HCT116 (cell line): Measurements from ENCODE around the gene POLG. TPM values are rescaled to one million over a fixed set of nuclear protein-coding genes. Genes with fewer than 3 reads are reported as not detected.

Experiments
- ATAC-seq: fragments of 200-7000 bp; cut with Tn5 transposase; 2 replicates; pipeline ENCODE4 v1.9.1; 2020; ENCODE audit warnings: mild to moderate bottlenecking, moderate library complexity
- BruUV-seq: library from RNA; stranded (reverse); fragments of 400-500 nt; replicated peaks from 2 replicates; lab custom pipeline; 2021; lab: Mats Ljungman, UMichigan
- CTCF ChIA-PET: fragments of 300-600 bp; sonication (Branson Sonifier 250); formaldehyde crosslinking; loops from one replicate; lab custom pipeline; 2021; ENCODE audit warnings: antibody characterized with exemption; lab: Charles Lee
- POLR2A ChIA-PET: fragments of 300-600, 350-600 bp; sonication (Branson Sonifier 250); formaldehyde crosslinking; loops from one replicate; lab custom pipeline; 2021; ENCODE audit warnings: antibody characterized with exemption; lab: Charles Lee
- RAD21 ChIA-PET, 2 experiments: fragments of 300-600 bp; sonication (Branson Sonifier 250); formaldehyde crosslinking; loops; one replicate each; lab custom pipeline; 2023; ENCODE audit warnings: low total read pairs in 2 of 2; ENCODE audit not compliant: uncharacterized antibody in 2 of 2, unreplicated experiment in 2 of 2, low non-redundant PET in 1 of 2; lab: Charles Lee
- DNase-seq: peaks from one replicate; pipeline ENCODE4 v3.0.0-alpha.2; 2010; ENCODE audit warnings: low read depth, low spot score
- H2AFZ ChIP-seq: fragments of 200-600 bp; shearing (Covaris generic), sonication (generic); 2 replicates; pipeline ENCODE4 v1.6.1; 2017; ENCODE audit warnings: low read depth, mixed run types, mixed read lengths, antibody characterized with exemption, low read length; ENCODE audit not compliant: poor library complexity, severe bottlenecking
- H3K27ac ChIP-seq: 2 replicates; pipeline ENCODE4 v1.5.1; 2012; ENCODE audit warnings: low read depth, low read length
- H3K27me3 ChIP-seq: fragments of 200-600 bp; sonication (generic); 2 replicates; pipeline ENCODE4 v1.6.1; 2016; ENCODE audit warnings: mixed run types, low read length, mixed read lengths; ENCODE audit not compliant: insufficient read depth
- H3K36me3 ChIP-seq, 2 experiments: fragments of 200-500 bp in 1 of 2; fragments of 200-600 bp in 1 of 2; sonication (Bioruptor generic) in 1 of 2; sonication (generic) in 1 of 2; 2 replicates each; pipeline versions ENCODE4 v1.5.1 to v1.6.1; 2014 to 2016; ENCODE audit warnings: low read length in 2 of 2, inconsistent platforms in 1 of 2, mixed read lengths in 1 of 2, mixed run types in 1 of 2; ENCODE audit not compliant: insufficient read depth in 2 of 2, control insufficient read depth in 1 of 2
- H3K4me1 ChIP-seq, 2 experiments: fragments of 200-600 bp in 1 of 2; sonication (generic) in 1 of 2; 2 replicates each; pipeline versions ENCODE4 v1.5.1 to v1.6.1; 2012 to 2017; ENCODE audit warnings: low read length in 2 of 2, inconsistent platforms in 1 of 2, mild to moderate bottlenecking in 1 of 2, mixed read lengths in 1 of 2, mixed run types in 1 of 2, moderate library complexity in 1 of 2; ENCODE audit not compliant: insufficient read depth in 2 of 2, control insufficient read depth in 1 of 2
- H3K4me2 ChIP-seq: fragments of 200-600 bp; sonication (generic); 2 replicates; pipeline ENCODE4 v1.6.1; 2017; ENCODE audit warnings: mixed run types, low read length, mixed read lengths
- H3K4me3 ChIP-seq, 2 experiments: fragments of 200-600 bp in 1 of 2; sonication (generic) in 1 of 2; replicated peaks in 1 of 2; 2 replicates each; pipeline ENCODE4 v1.5.1; 2011 to 2016; ENCODE audit warnings: low read length in 2 of 2, control low read depth in 1 of 2, low read depth in 1 of 2, mild to moderate bottlenecking in 1 of 2, mixed read lengths in 1 of 2, mixed run types in 1 of 2
- H3K79me2 ChIP-seq: fragments of 200-600 bp; sonication (generic); 2 replicates; pipeline ENCODE4 v1.6.1; 2017; ENCODE audit warnings: mild to moderate bottlenecking, mixed run types, low read length, moderate library complexity, mixed read lengths; ENCODE audit not compliant: insufficient read depth
- H3K9ac ChIP-seq: fragments of 200-600 bp; sonication (generic); 2 replicates; pipeline ENCODE4 v1.6.1; 2016; ENCODE audit warnings: low read length, mixed read lengths
- H3K9me2 ChIP-seq: fragments of 200-600 bp; sonication (generic), shearing (Covaris generic); 2 replicates; pipeline ENCODE4 v1.6.1; 2017; ENCODE audit warnings: mixed run types, mild to moderate bottlenecking, moderate library complexity; ENCODE audit not compliant: insufficient read depth
- H3K9me3 ChIP-seq, 2 experiments: fragments of 200-500 bp in 1 of 2; fragments of 200-600 bp in 1 of 2; sonication (Bioruptor generic) in 1 of 2; sonication (generic) in 1 of 2; 2 replicates each; pipeline ENCODE4 v1.6.1; 2014 to 2017; ENCODE audit warnings: low read length in 2 of 2, mixed read lengths in 2 of 2, inconsistent platforms in 1 of 2, low read depth in 1 of 2, mild to moderate bottlenecking in 1 of 2, mixed run types in 1 of 2, moderate library complexity in 1 of 2; ENCODE audit not compliant: control insufficient read depth in 1 of 2, insufficient read depth in 1 of 2
- H4K20me1 ChIP-seq: fragments of 200-600 bp; sonication (generic), shearing (Covaris generic); 2 replicates; pipeline ENCODE4 v1.6.1; 2017; ENCODE audit warnings: mixed run types, mild to moderate bottlenecking, moderate library complexity; ENCODE audit not compliant: insufficient read depth
- CEBPB ChIP-seq: IDR thresholded peaks from 2 replicates; pipeline ENCODE4 v1.6.1; 2012; ENCODE audit warnings: low read depth
- EZH2phosphoT487 ChIP-seq: fragments of 200-600 bp; IDR thresholded peaks from 2 replicates; pipeline ENCODE4 v1.6.1; 2018; ENCODE audit warnings: antibody characterized with exemption, borderline replicate concordance
- FOSL1 ChIP-seq: IDR thresholded peaks from 2 replicates; pipeline ENCODE4 v1.6.1; 2012; ENCODE audit warnings: low read depth
- POLR2AphosphoS5 ChIP-seq: IDR thresholded peaks from 2 replicates; pipeline ENCODE4 v1.6.1; 2011; ENCODE audit warnings: mild to moderate bottlenecking, low read depth, low read length, moderate library complexity
- ZFX ChIP-seq: fragments of 450-650 bp; IDR thresholded peaks from 2 replicates; pipeline ENCODE4 v1.6.1; 2017
- intact Hi-C: fragments of 100-400 bp; cut with micrococcal nuclease; formaldehyde crosslinking; loops from 2 replicates; pipeline ENCODE4 v1.10.0; 2022
- total RNA-seq: library from RNA; stranded (reverse); gene quantifications from one replicate; pipeline ENCODE4 v1.2.1, GENCODE V29; 2021; ENCODE audit not compliant: unreplicated experiment

The POLG gene
- total RNA-seq, 1 experiment from 2014 or later = 72.7 TPM

DNA sequence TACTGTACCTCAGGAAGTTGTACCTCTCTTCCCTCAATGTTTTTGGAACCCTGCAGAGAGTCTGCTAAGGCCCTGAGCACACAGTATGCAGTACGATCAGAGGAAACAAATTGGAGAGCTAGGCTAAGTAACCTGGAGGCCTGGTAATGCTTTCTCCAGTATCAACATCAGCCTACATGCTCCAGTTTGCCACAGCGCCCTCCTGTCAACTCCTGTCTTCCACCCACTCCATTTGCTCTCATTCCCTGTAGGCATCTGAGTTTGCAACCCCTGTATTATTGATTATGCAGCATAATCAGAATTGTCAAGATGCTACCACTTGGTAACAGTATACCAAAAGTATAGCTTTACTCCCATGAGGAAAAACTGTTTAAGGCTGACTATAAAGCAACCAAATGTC, 14.4 kb downstream of the POLG start:
- H3K4me1 ChIP-seq = no peaks in the 10 kb centered on the region
- ChIA-PET POLR2A (no interaction called here), RAD21 (interaction anchor here in 1 of 2 experiments (0.6 kb wide), 1 partner anchor 46 kb away, joined by 4 read pairs; no protein-coding TSS in a partner anchor), CTCF (no interaction called here)
- ATAC-seq = no peak
- H3K79me2 ChIP-seq = peaks cover 21% of the 10 kb centered on the region; the same call in 1 of the 2 replicates
- H3K9me3 ChIP-seq = no peaks in the 10 kb centered on the region
- DNase-seq = no peak
- H3K4me2 ChIP-seq = no peak overlapping the region
- intact Hi-C loops = no loop called here
- no peak overlapping the region for H3K9ac ChIP-seq
- H3K27ac ChIP-seq = no peak overlapping the region
- no peak overlapping the region for H2AFZ ChIP-seq
- no peak overlapping the region for H3K4me3 ChIP-seq
- H3K27me3 ChIP-seq = no peaks in the 10 kb centered on the region
- no peaks in the 10 kb centered on the region for H3K9me2 ChIP-seq
- TF ChIP-seq CEBPB (no peak), EZH2phosphoT487 (no peak), FOSL1 (no peak), ZFX (no peak)
- no peaks in the 10 kb centered on the region for H4K20me1 ChIP-seq
- BruUV-seq = no TSS peak
- H3K36me3 ChIP-seq = peaks cover 74 to 87% of the 10 kb centered on the region in 2 experiments

DNA sequence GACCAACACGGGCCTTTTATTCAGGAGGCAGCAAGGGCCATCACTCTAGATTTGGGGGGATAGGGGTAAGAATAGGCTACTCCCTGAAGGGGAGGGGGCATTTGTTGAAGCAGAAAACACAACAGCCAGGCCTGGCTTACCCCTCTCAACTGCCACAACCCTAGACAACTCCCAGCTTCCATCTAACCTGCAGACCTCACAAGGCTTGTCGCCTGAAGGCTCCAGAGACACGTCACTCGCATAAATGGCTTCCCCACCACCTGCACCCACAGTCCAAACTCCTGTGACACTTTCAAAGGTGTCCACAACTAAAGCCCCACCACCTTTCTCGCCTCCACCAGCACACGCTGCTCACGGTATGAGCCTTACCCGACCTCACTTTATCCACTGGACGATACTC, 14.9 kb downstream of the POLG start:
- POLR2A ChIA-PET = no interaction called here
- RAD21 ChIA-PET = interaction anchor here in 1 of 2 experiments (0.6 kb wide), 1 partner anchor 46 kb away, joined by 4 read pairs; no protein-coding TSS in a partner anchor
- Histone ChIP-seq H3K4me1 (no peaks in the 10 kb centered on the region), H3K36me3 (peaks cover 73 to 89% of the 10 kb centered on the region in 2 experiments), H3K79me2 (peaks cover 21% of the 10 kb centered on the region; the same call in 1 of the 2 replicates), H3K27me3 (no peaks in the 10 kb centered on the region), H3K27ac (no peak overlapping the region), H3K4me2 (no peak overlapping the region), H3K9me2 (no peaks in the 10 kb centered on the region), H3K9ac (no peak overlapping the region), H4K20me1 (no peaks in the 10 kb centered on the region), H3K9me3 (no peaks in the 10 kb centered on the region), H3K4me3 (no peak overlapping the region), H2AFZ (no peak overlapping the region)
- DNase-seq = no peak
- BruUV-seq = no TSS peak
- CTCF ChIA-PET = no interaction called here
- intact Hi-C loops = no loop called here
- ATAC-seq = no peak
- TF ChIP-seq POLR2AphosphoS5 = peak; percentile 33; the same call in 1 of the 2 replicates
- no peak for TF ChIP-seq CEBPB
